Neural cell (in vitro differentiated cells): ENCODE data around the gene HYAL1. TPM values are rescaled to one million over a fixed set of nuclear protein-coding genes. Genes with fewer than 3 reads are reported as not detected.

Experiments
- H2AFZ ChIP-seq: fragments of 200-600, 300-800 bp; sonication (generic), shearing (Covaris generic); 2 replicates; pipeline ENCODE4 v1.6.0; 2014; ENCODE audit warnings: low read depth, mild to moderate bottlenecking, antibody characterized with exemption, low read length, moderate library complexity
- H3F3A ChIP-seq: fragments of 200-600 bp; shearing (Covaris generic); 2 replicates; pipeline ENCODE4 v1.6.1; 2016; ENCODE audit warnings: mild to moderate bottlenecking, moderate library complexity, mixed read lengths, antibody characterized with exemption, low read length; ENCODE audit not compliant: insufficient read depth, poor library complexity, severe bottlenecking
- H3K27ac ChIP-seq: fragments of 200-600, 300-800 bp; sonication (generic), shearing (Covaris generic); 2 replicates; pipeline ENCODE4 v1.5.1; 2014; ENCODE audit warnings: mild to moderate bottlenecking, low read length, moderate library complexity
- H3K27me3 ChIP-seq: fragments of 300-800, 200-600 bp; sonication (generic), shearing (Covaris generic); 2 replicates; pipeline ENCODE4 v1.6.0; 2014; ENCODE audit warnings: mild to moderate bottlenecking, low read depth, low read length, moderate library complexity; ENCODE audit not compliant: insufficient read depth
- H3K36me3 ChIP-seq: fragments of 300-800, 200-600 bp; sonication (generic), shearing (Covaris generic); 2 replicates; pipeline ENCODE4 v1.5.1; 2014; ENCODE audit warnings: mild to moderate bottlenecking, antibody characterized with exemption, low read length, moderate library complexity; ENCODE audit not compliant: insufficient read depth
- H3K4me2 ChIP-seq: fragments of 300-800, 200-600 bp; sonication (generic), shearing (Covaris generic); 2 replicates; pipeline ENCODE4 v1.6.0; 2014; ENCODE audit warnings: mild to moderate bottlenecking, low read length
- H3K4me3 ChIP-seq: fragments of 300-800, 200-600 bp; sonication (generic), shearing (Covaris generic); 2 replicates; pipeline ENCODE4 v1.5.1; 2014; ENCODE audit warnings: mild to moderate bottlenecking, low read length, moderate library complexity
- H3K79me2 ChIP-seq: fragments of 200-600 bp; shearing (Covaris generic); replicated peaks from 2 replicates; pipeline ENCODE4 v1.6.0; 2014; ENCODE audit warnings: mild to moderate bottlenecking, low read length, moderate library complexity; ENCODE audit not compliant: insufficient read depth
- H3K9ac ChIP-seq: fragments of 300-800, 200-600 bp; sonication (generic), shearing (Covaris generic); 2 replicates; pipeline ENCODE4 v1.6.1; 2016; ENCODE audit warnings: mild to moderate bottlenecking, low read length, mixed read lengths
- H3K9me2 ChIP-seq: fragments of 200-600 bp; shearing (Covaris generic); 2 replicates; pipeline ENCODE4 v1.6.1; 2016; ENCODE audit warnings: mild to moderate bottlenecking, low read length, mixed read lengths; ENCODE audit not compliant: insufficient read depth
- H3K9me3 ChIP-seq: fragments of 200-600, 300-800 bp; sonication (generic), shearing (Covaris generic); 2 replicates; pipeline ENCODE4 v1.6.1; 2016; ENCODE audit warnings: mild to moderate bottlenecking, mixed run types, low read length, moderate library complexity, mixed read lengths
- H4K20me1 ChIP-seq: fragments of 200-600 bp; shearing (Covaris generic); 2 replicates; pipeline ENCODE4 v1.6.1; 2016; ENCODE audit warnings: mild to moderate bottlenecking, mixed run types; ENCODE audit not compliant: insufficient read depth
- EP300 ChIP-seq: fragments of 450-650 bp; conservative IDR thresholded peaks from 2 replicates; pipeline ENCODE4 v1.6.1; 2014; ENCODE audit warnings: antibody characterized with exemption, mild to moderate bottlenecking, moderate library complexity; ENCODE audit not compliant: poor library complexity, severe bottlenecking
- EZH2 ChIP-seq: fragments of 200-600, 300-800 bp; shearing (Covaris generic), sonication (generic); IDR thresholded peaks from 2 replicates; pipeline ENCODE4 v1.6.1; 2014; ENCODE audit warnings: antibody characterized with exemption, low read length, borderline replicate concordance, mild to moderate bottlenecking; ENCODE audit not compliant: insufficient read depth, poor library complexity, severe bottlenecking
- MXI1 ChIP-seq: fragments of 450-650 bp; conservative IDR thresholded peaks from 2 replicates; pipeline ENCODE4 v1.6.1; 2014; ENCODE audit warnings: antibody characterized with exemption, mild to moderate bottlenecking; ENCODE audit not compliant: poor library complexity, severe bottlenecking
- POLR2AphosphoS5 ChIP-seq: IDR thresholded peaks from 2 replicates; pipeline ENCODE4 v1.6.1; 2012
- RAD21 ChIP-seq: fragments of 450-650 bp; conservative IDR thresholded peaks from 2 replicates; pipeline ENCODE4 v1.6.1; 2014; ENCODE audit warnings: antibody characterized with exemption, mild to moderate bottlenecking, moderate library complexity
- SMC3 ChIP-seq: fragments of 450-650 bp; conservative IDR thresholded peaks from 2 replicates; pipeline ENCODE4 v1.6.1; 2014; ENCODE audit warnings: antibody characterized with exemption, mild to moderate bottlenecking, moderate library complexity; ENCODE audit not compliant: poor library complexity
- TAF1 ChIP-seq: IDR thresholded peaks from 2 replicates; pipeline ENCODE4 v1.6.1; 2012; ENCODE audit warnings: low read depth
- polyA plus RNA-seq: library from polyadenylated mRNA; depleted of rRNA; stranded (reverse); fragments of >200 nt; gene quantifications from 2 replicates; pipeline ENCODE4 v1.2.3, GENCODE V29; 2014
- TF ChIP-seq, protein P1 (sequence below): fragments of 450-650 bp; IDR thresholded peaks from 2 replicates; pipeline ENCODE4 v1.5.1; 2014; ENCODE audit warnings: antibody characterized with exemption, mild to moderate bottlenecking, moderate library complexity; ENCODE audit not compliant: poor library complexity, severe bottlenecking
- TF ChIP-seq, protein P2 (sequence below): IDR thresholded peaks from 2 replicates; pipeline ENCODE4 v1.6.1; 2012; ENCODE audit warnings: borderline replicate concordance

Gene HYAL1
- polyA plus RNA-seq, 1 donor from 2014 or later, result 2.2 TPM

GRCh38 chr3:50316657-50317242 is 13.4 kb upstream of the HYAL1 start:
- Histone ChIP-seq H3K27me3 (no peaks in the 10 kb centered on the region), H4K20me1 (no peaks in the 10 kb centered on the region), H3K9me2 (no peaks in the 10 kb centered on the region), H3K27ac (no peak overlapping the region), H3K36me3 (no peaks in the 10 kb centered on the region), H2AFZ (no peak overlapping the region), H3K9me3 (no peaks in the 10 kb centered on the region), H3K79me2 (peaks cover 23% of the 10 kb centered on the region), H3K4me2 (no peak overlapping the region), H3F3A (no peaks in the 10 kb centered on the region), H3K4me3 (no peak overlapping the region), H3K9ac (no peak overlapping the region)
- TF ChIP-seq EP300 (no peak), EZH2 (no peak), MXI1 (no peak), RAD21 (no peak), SMC3 (no peak), TAF1 (no peak), POLR2AphosphoS5 (no peak)
- TF ChIP-seq, protein P1, sequence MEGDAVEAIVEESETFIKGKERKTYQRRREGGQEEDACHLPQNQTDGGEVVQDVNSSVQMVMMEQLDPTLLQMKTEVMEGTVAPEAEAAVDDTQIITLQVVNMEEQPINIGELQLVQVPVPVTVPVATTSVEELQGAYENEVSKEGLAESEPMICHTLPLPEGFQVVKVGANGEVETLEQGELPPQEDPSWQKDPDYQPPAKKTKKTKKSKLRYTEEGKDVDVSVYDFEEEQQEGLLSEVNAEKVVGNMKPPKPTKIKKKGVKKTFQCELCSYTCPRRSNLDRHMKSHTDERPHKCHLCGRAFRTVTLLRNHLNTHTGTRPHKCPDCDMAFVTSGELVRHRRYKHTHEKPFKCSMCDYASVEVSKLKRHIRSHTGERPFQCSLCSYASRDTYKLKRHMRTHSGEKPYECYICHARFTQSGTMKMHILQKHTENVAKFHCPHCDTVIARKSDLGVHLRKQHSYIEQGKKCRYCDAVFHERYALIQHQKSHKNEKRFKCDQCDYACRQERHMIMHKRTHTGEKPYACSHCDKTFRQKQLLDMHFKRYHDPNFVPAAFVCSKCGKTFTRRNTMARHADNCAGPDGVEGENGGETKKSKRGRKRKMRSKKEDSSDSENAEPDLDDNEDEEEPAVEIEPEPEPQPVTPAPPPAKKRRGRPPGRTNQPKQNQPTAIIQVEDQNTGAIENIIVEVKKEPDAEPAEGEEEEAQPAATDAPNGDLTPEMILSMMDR, result no peak
- TF ChIP-seq, protein P2, sequence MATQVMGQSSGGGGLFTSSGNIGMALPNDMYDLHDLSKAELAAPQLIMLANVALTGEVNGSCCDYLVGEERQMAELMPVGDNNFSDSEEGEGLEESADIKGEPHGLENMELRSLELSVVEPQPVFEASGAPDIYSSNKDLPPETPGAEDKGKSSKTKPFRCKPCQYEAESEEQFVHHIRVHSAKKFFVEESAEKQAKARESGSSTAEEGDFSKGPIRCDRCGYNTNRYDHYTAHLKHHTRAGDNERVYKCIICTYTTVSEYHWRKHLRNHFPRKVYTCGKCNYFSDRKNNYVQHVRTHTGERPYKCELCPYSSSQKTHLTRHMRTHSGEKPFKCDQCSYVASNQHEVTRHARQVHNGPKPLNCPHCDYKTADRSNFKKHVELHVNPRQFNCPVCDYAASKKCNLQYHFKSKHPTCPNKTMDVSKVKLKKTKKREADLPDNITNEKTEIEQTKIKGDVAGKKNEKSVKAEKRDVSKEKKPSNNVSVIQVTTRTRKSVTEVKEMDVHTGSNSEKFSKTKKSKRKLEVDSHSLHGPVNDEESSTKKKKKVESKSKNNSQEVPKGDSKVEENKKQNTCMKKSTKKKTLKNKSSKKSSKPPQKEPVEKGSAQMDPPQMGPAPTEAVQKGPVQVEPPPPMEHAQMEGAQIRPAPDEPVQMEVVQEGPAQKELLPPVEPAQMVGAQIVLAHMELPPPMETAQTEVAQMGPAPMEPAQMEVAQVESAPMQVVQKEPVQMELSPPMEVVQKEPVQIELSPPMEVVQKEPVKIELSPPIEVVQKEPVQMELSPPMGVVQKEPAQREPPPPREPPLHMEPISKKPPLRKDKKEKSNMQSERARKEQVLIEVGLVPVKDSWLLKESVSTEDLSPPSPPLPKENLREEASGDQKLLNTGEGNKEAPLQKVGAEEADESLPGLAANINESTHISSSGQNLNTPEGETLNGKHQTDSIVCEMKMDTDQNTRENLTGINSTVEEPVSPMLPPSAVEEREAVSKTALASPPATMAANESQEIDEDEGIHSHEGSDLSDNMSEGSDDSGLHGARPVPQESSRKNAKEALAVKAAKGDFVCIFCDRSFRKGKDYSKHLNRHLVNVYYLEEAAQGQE, result no peak

GRCh38 chr3:50314816-50315215 is 11.4 kb upstream of the HYAL1 start:
- Histone ChIP-seq H3K4me2 (no peak overlapping the region), H3K27ac (no peak overlapping the region), H3K9ac (no peak overlapping the region), H3K9me3 (no peaks in the 10 kb centered on the region), H4K20me1 (no peaks in the 10 kb centered on the region), H3K9me2 (no peaks in the 10 kb centered on the region), H3K27me3 (no peaks in the 10 kb centered on the region), H3F3A (no peaks in the 10 kb centered on the region), H3K79me2 (peaks cover 13% of the 10 kb centered on the region), H3K4me3 (no peak overlapping the region), H3K36me3 (no peaks in the 10 kb centered on the region), H2AFZ (no peak overlapping the region)
- TF ChIP-seq, protein P2, result no peak
- no peak for TF ChIP-seq SMC3
- TF ChIP-seq MXI1, result no peak
- no peak for TF ChIP-seq POLR2AphosphoS5
- TF ChIP-seq EZH2, result no peak
- TF ChIP-seq TAF1, result no peak
- TF ChIP-seq, protein P1, result no peak
- no peak for TF ChIP-seq RAD21
- TF ChIP-seq EP300, result no peak
